HCT116 (cell line): ENCODE measurements around the gene HSPG2. TPM values are rescaled to one million over a fixed set of nuclear protein-coding genes. Genes with fewer than 3 reads are reported as not detected.

ENCODE experiments used
- ATAC-seq: fragments of 200-7000 bp; cut with Tn5 transposase; 2 replicates; pipeline ENCODE4 v1.9.1; 2020; ENCODE audit warnings: mild to moderate bottlenecking, moderate library complexity
- BruUV-seq: library from RNA; stranded (reverse); fragments of 400-500 nt; replicated peaks from 2 replicates; lab custom pipeline; 2021; lab: Mats Ljungman, UMichigan
- CTCF ChIA-PET: fragments of 300-600 bp; sonication (Branson Sonifier 250); formaldehyde crosslinking; loops from one replicate; lab custom pipeline; 2021; ENCODE audit warnings: antibody characterized with exemption; lab: Charles Lee
- POLR2A ChIA-PET: fragments of 300-600, 350-600 bp; sonication (Branson Sonifier 250); formaldehyde crosslinking; loops from one replicate; lab custom pipeline; 2021; ENCODE audit warnings: antibody characterized with exemption; lab: Charles Lee
- RAD21 ChIA-PET, 2 experiments: fragments of 300-600 bp; sonication (Branson Sonifier 250); formaldehyde crosslinking; loops; one replicate each; lab custom pipeline; 2023; ENCODE audit warnings: low total read pairs in 2 of 2; ENCODE audit not compliant: uncharacterized antibody in 2 of 2, unreplicated experiment in 2 of 2, low non-redundant PET in 1 of 2; lab: Charles Lee
- DNase-seq: peaks from one replicate; pipeline ENCODE4 v3.0.0-alpha.2; 2010; ENCODE audit warnings: low read depth, low spot score
- H2AFZ ChIP-seq: fragments of 200-600 bp; shearing (Covaris generic), sonication (generic); 2 replicates; pipeline ENCODE4 v1.6.1; 2017; ENCODE audit warnings: low read depth, mixed run types, mixed read lengths, antibody characterized with exemption, low read length; ENCODE audit not compliant: poor library complexity, severe bottlenecking
- H3K27ac ChIP-seq: 2 replicates; pipeline ENCODE4 v1.5.1; 2012; ENCODE audit warnings: low read depth, low read length
- H3K27me3 ChIP-seq: fragments of 200-600 bp; sonication (generic); 2 replicates; pipeline ENCODE4 v1.6.1; 2016; ENCODE audit warnings: mixed run types, low read length, mixed read lengths; ENCODE audit not compliant: insufficient read depth
- H3K36me3 ChIP-seq, 2 experiments: fragments of 200-500 bp in 1 of 2; fragments of 200-600 bp in 1 of 2; sonication (Bioruptor generic) in 1 of 2; sonication (generic) in 1 of 2; 2 replicates each; pipeline versions ENCODE4 v1.5.1 to v1.6.1; 2014 to 2016; ENCODE audit warnings: low read length in 2 of 2, inconsistent platforms in 1 of 2, mixed read lengths in 1 of 2, mixed run types in 1 of 2; ENCODE audit not compliant: insufficient read depth in 2 of 2, control insufficient read depth in 1 of 2
- H3K4me1 ChIP-seq, 2 experiments: fragments of 200-600 bp in 1 of 2; sonication (generic) in 1 of 2; 2 replicates each; pipeline versions ENCODE4 v1.5.1 to v1.6.1; 2012 to 2017; ENCODE audit warnings: low read length in 2 of 2, inconsistent platforms in 1 of 2, mild to moderate bottlenecking in 1 of 2, mixed read lengths in 1 of 2, mixed run types in 1 of 2, moderate library complexity in 1 of 2; ENCODE audit not compliant: insufficient read depth in 2 of 2, control insufficient read depth in 1 of 2
- H3K4me2 ChIP-seq: fragments of 200-600 bp; sonication (generic); 2 replicates; pipeline ENCODE4 v1.6.1; 2017; ENCODE audit warnings: mixed run types, low read length, mixed read lengths
- H3K4me3 ChIP-seq, 2 experiments: fragments of 200-600 bp in 1 of 2; sonication (generic) in 1 of 2; replicated peaks in 1 of 2; 2 replicates each; pipeline ENCODE4 v1.5.1; 2011 to 2016; ENCODE audit warnings: low read length in 2 of 2, control low read depth in 1 of 2, low read depth in 1 of 2, mild to moderate bottlenecking in 1 of 2, mixed read lengths in 1 of 2, mixed run types in 1 of 2
- H3K79me2 ChIP-seq: fragments of 200-600 bp; sonication (generic); 2 replicates; pipeline ENCODE4 v1.6.1; 2017; ENCODE audit warnings: mild to moderate bottlenecking, mixed run types, low read length, moderate library complexity, mixed read lengths; ENCODE audit not compliant: insufficient read depth
- H3K9ac ChIP-seq: fragments of 200-600 bp; sonication (generic); 2 replicates; pipeline ENCODE4 v1.6.1; 2016; ENCODE audit warnings: low read length, mixed read lengths
- H3K9me2 ChIP-seq: fragments of 200-600 bp; sonication (generic), shearing (Covaris generic); 2 replicates; pipeline ENCODE4 v1.6.1; 2017; ENCODE audit warnings: mixed run types, mild to moderate bottlenecking, moderate library complexity; ENCODE audit not compliant: insufficient read depth
- H3K9me3 ChIP-seq, 2 experiments: fragments of 200-500 bp in 1 of 2; fragments of 200-600 bp in 1 of 2; sonication (Bioruptor generic) in 1 of 2; sonication (generic) in 1 of 2; 2 replicates each; pipeline ENCODE4 v1.6.1; 2014 to 2017; ENCODE audit warnings: low read length in 2 of 2, mixed read lengths in 2 of 2, inconsistent platforms in 1 of 2, low read depth in 1 of 2, mild to moderate bottlenecking in 1 of 2, mixed run types in 1 of 2, moderate library complexity in 1 of 2; ENCODE audit not compliant: control insufficient read depth in 1 of 2, insufficient read depth in 1 of 2
- H4K20me1 ChIP-seq: fragments of 200-600 bp; sonication (generic), shearing (Covaris generic); 2 replicates; pipeline ENCODE4 v1.6.1; 2017; ENCODE audit warnings: mixed run types, mild to moderate bottlenecking, moderate library complexity; ENCODE audit not compliant: insufficient read depth
- ATF3 ChIP-seq: IDR thresholded peaks from 2 replicates; pipeline ENCODE4 v1.6.1; 2012
- CEBPB ChIP-seq: IDR thresholded peaks from 2 replicates; pipeline ENCODE4 v1.6.1; 2012; ENCODE audit warnings: low read depth
- CTCF ChIP-seq, 3 experiments: fragments of 200-600 bp in 1 of 3; sonication (generic) in 1 of 3; IDR thresholded peaks in 2 of 3; conservative IDR thresholded peaks in 1 of 3; 2 replicates each; pipeline ENCODE4 v1.5.1; 2012 to 2017; ENCODE audit warnings: low read depth in 2 of 3, low read length in 2 of 3, antibody characterized with exemption in 1 of 3, borderline replicate concordance in 1 of 3, control low read depth in 1 of 3, mild to moderate bottlenecking in 1 of 3, mixed read lengths in 1 of 3, mixed run types in 1 of 3, moderate library complexity in 1 of 3; ENCODE audit not compliant: insufficient read depth in 1 of 3
- EGR1 ChIP-seq: IDR thresholded peaks from 2 replicates; pipeline ENCODE4 v1.6.1; 2012; ENCODE audit warnings: low read depth
- POLR2AphosphoS5 ChIP-seq: IDR thresholded peaks from 2 replicates; pipeline ENCODE4 v1.6.1; 2011; ENCODE audit warnings: mild to moderate bottlenecking, low read depth, low read length, moderate library complexity
- RAD21 ChIP-seq: IDR thresholded peaks from 2 replicates; pipeline ENCODE4 v1.6.1; 2012; ENCODE audit warnings: low read depth, mild to moderate bottlenecking
- REST ChIP-seq: IDR thresholded peaks from 2 replicates; pipeline ENCODE4 v1.6.1; 2012; ENCODE audit warnings: low read depth
- intact Hi-C: fragments of 100-400 bp; cut with micrococcal nuclease; formaldehyde crosslinking; loops from 2 replicates; pipeline ENCODE4 v1.10.0; 2022
- total RNA-seq: library from RNA; stranded (reverse); gene quantifications from one replicate; pipeline ENCODE4 v1.2.1, GENCODE V29; 2021; ENCODE audit not compliant: unreplicated experiment

The HSPG2 gene
- total RNA-seq, 1 experiment from 2014 or later = 55.7 TPM

GRCh38 chr1:21939650-21940374, 2.7 kb upstream of the HSPG2 start:
- peaks cover 35 to 76% of the 10 kb centered on the region in 2 experiments for H3K4me1 ChIP-seq

More at GRCh38 chr1:21939650-21940374, 2.7 kb upstream of the HSPG2 start:
- Histone ChIP-seq H3K4me2 (peak overlapping the region; percentile 53), H3K27me3 (no peaks in the 10 kb centered on the region), H3K4me3 (no peak overlapping the region), H3K9me3 (no peaks in the 10 kb centered on the region), H3K79me2 (peaks cover 12% of the 10 kb centered on the region; the same call in 1 of the 2 replicates), H3K9me2 (no peaks in the 10 kb centered on the region), H3K36me3 (no peaks in the 10 kb centered on the region), H3K9ac (peak overlapping the region; percentile 23; the same call in 1 of the 2 replicates), H2AFZ (peak overlapping the region; percentile 63), H3K27ac (peak overlapping the region; percentile 15), H4K20me1 (no peaks in the 10 kb centered on the region)
- peak; percentile 78 for DNase-seq
- ChIA-PET CTCF (interaction anchor here (0.8 to 1.9 kb wide), 7 partner anchors 9 to 285 kb away, joined by 3 to 6 read pairs (median 3); no protein-coding TSS in a partner anchor), POLR2A (interaction anchor here (0.9 to 1.6 kb wide), 3 partner anchors 9 to 21 kb away, joined by 3 to 4 read pairs (median 3); no protein-coding TSS in a partner anchor), RAD21 (interaction anchor here in 1 of 2 experiments (0.9 kb wide), 1 partner anchor 8 kb away, joined by 7 read pairs; no protein-coding TSS in a partner anchor)
- intact Hi-C loops = loop anchor here (5.0 kb wide), 1 partner anchor 158 kb away; the partner anchor contains the start of gene USP48
- BruUV-seq = no TSS peak
- TF ChIP-seq CTCF (IDR thresholded peaks at IDR 0.05 in 2 of 3, conservative IDR thresholded peaks at IDR 0.05 in 1 of 3; ENCODE audit: borderline replicate concordance in 1 of 3, insufficient read depth in 1 of 3, low read depth in 2 of 3, low read length in 2 of 3) (peak in 2 of 3 experiments; percentile 54 to 62; a peak in 4 of 6 replicates), RAD21 (no peak), POLR2AphosphoS5 (peak; percentile 58; the same call in 1 of the 2 replicates), EGR1 (no peak), REST (no peak), CEBPB (no peak), ATF3 (no peak)
- peak; percentile 31 for ATAC-seq
